Adrenal gland (tissue), 12 donors: Measurements from ENCODE around the gene VPS33A. TPM values are rescaled to one million over a fixed set of nuclear protein-coding genes. Genes with fewer than 3 reads are reported as not detected.
"Not testable (repeated sequence)": the region's sequence is repeated elsewhere in the genome, so short reads cannot be mapped to it uniquely, and the experiment has no call there.

Experiments used
- DNase-seq, 7 donors: peaks; one replicate each; pipeline ENCODE4 v3.0.0-alpha.2; 2019 to 2020
- H3K27ac ChIP-seq, 5 donors: fragments of 200-600 bp; sonication (generic) in 4 of 5; 1 replicate in 3 of 5; 2 replicates in 2 of 5; pipeline versions ENCODE4 v1.5.1 to v1.8.0; 2016 to 2020; ENCODE audit warnings: mild to moderate bottlenecking in 1 of 5
- H3K27me3 ChIP-seq: fragments of 200-600 bp; 2 replicates; pipeline ENCODE4 v1.8.0; 2021
- H3K36me3 ChIP-seq, 2 donors: fragments of 200-600 bp; replicated peaks in 1 of 2; 1 replicate in 1 of 2; 2 replicates in 1 of 2; pipeline versions ENCODE4 v1.5.1 to v1.8.0; 2018 to 2022
- H3K4me1 ChIP-seq, 2 donors: fragments of 200-600 bp; replicated peaks in 1 of 2; 1 replicate in 1 of 2; 2 replicates in 1 of 2; pipeline versions ENCODE4 v1.5.1 to v1.8.0; 2018 to 2021
- H3K4me3 ChIP-seq, 4 donors: fragments of 200-600 bp; sonication (generic) in 3 of 4; one replicate each; pipeline ENCODE4 v1.5.1; 2016 to 2018
- H3K9me3 ChIP-seq, 3 donors: fragments of 200-600 bp; sonication (generic) in 1 of 3; replicated peaks in 1 of 3; 1 replicate in 2 of 3; 2 replicates in 1 of 3; pipeline versions ENCODE4 v1.5.1 to v1.8.0; 2016 to 2021
- CTCF ChIP-seq, 6 experiments: fragments of 450-650 bp in 4 of 6; fragments of 200-600 bp in 2 of 6; sonication (generic) in 1 of 6; IDR thresholded peaks; 1 replicate in 5 of 6; 2 replicates in 1 of 6; pipeline versions ENCODE4 v1.5.1 to v1.8.0; 2016 to 2021; ENCODE audit warnings: antibody characterized with exemption in 6 of 6, mild to moderate bottlenecking in 2 of 6, moderate library complexity in 1 of 6
- POLR2A ChIP-seq, 2 donors: fragments of 450-650 bp; IDR thresholded peaks; one replicate each; pipeline ENCODE4 v1.6.1; 2017; ENCODE audit warnings: antibody characterized with exemption in 2 of 2, mild to moderate bottlenecking in 2 of 2, moderate library complexity in 1 of 2
- WGBS, 4 donors: extraction: QIAGEN DNeasy Blood & Tissue Kit in 2 of 4; methylation state at CpG; one replicate each; pipeline versions ENCODE4 v1.1.5 to v1.1.7; 2013 to 2017; 5-methylcytosine and 5-hydroxymethylcytosine counted together
- intact Hi-C, 2 donors: fragments of 100-400 bp; cut with DNase I; formaldehyde crosslinking; loops; one replicate each; pipeline versions ENCODE4 v1.14.1 to v1.15.0; 2022 to 2023
- polyA plus RNA-seq, 3 donors: library from polyadenylated mRNA; stranded (reverse); fragments of 200-250 nt in 2 of 3; fragments of 350-450 nt in 1 of 3; fragmentation: Illumina TruSeq in 1 of 3; extraction: RNeasy Lipid Tissue Mini Kit (QIAGEN cat#74804) in 1 of 3; gene quantifications; one replicate each; pipeline ENCODE4 v1.2.3, GENCODE V29; 2013 to 2014
- total RNA-seq, 9 donors: library from RNA; depleted of rRNA in 4 of 9; stranded (reverse); fragments of >200 nt in 4 of 9; fragments of 120-200 nt in 1 of 9; fragmentation: NEBNext Ultra II Directional in 1 of 9; extraction: Animal tissue kit (Norgen Biotek cat#: 25700) in 1 of 9; gene quantifications; one replicate each; pipeline versions ENCODE4 v1.1.0 to v1.2.4, GENCODE V29; 2013 to 2023
- donor health status: healthy with polysubstance abuse.
- donor health status: Bipolar disorder and iron deficiency.
- donor health status: DM: yes; HTN: yes; CAD: no.
- donor health status: DM: no; HTN: no; CAD: no.
- donor health status: DM: no; HTN: no; CAD: no.
- donor health status: DM: yes; HTN: yes; CAD: no.

Gene VPS33A
- total and polyA plus RNA-seq, 12 donors = 9.7 to 35.3 (median 22.2) TPM

- peaks cover 0 to 29% of the 10 kb centered on the region in 2 donors for H3K36me3 ChIP-seq
- peak overlapping the region in 3 of 4 donors; percentile 43 to 81 (median 78) for H3K4me3 ChIP-seq
- DNase-seq = no peak
- H3K27me3 ChIP-seq = no peaks in the 10 kb centered on the region
- WGBS, 4 donors = 12 to 31% (median 23%) methylated on average over 1 of the region's 1 CpG
- H3K9me3 ChIP-seq = no peaks in the 10 kb centered on the region
- intact Hi-C loops = no loop called here
- TF ChIP-seq CTCF (IDR thresholded peaks at IDR 0.05) (no peak), POLR2A (IDR thresholded peaks at IDR 0.05) (no peak)
- H3K27ac ChIP-seq = peak overlapping the region in 4 of 5 donors; percentile 75 to 95 (median 91)
- H3K4me1 ChIP-seq = peaks cover 5 to 19% of the 10 kb centered on the region in 2 donors
Measured at GRCh38 chr12:122265476-122265875, 818 bp downstream of the VPS33A start.

GRCh38 chr12:122260735-122261134 is 5.6 kb downstream of the VPS33A start:
- H3K4me3 ChIP-seq, H3K27ac ChIP-seq, intact Hi-C loops, H3K9me3 ChIP-seq, H3K27me3 ChIP-seq, DNase-seq: not testable (repeated sequence)
- WGBS, 4 donors = 84 to 98% (median 91%) methylated on average over 13 to 14 of the region's 14 CpGs
- Histone ChIP-seq H3K36me3 (peaks cover 0 to 65% of the 10 kb centered on the region in 2 donors), H3K4me1 (peaks cover 5 to 14% of the 10 kb centered on the region in 2 donors)

- H3K4me3 ChIP-seq, H3K4me1 ChIP-seq, intact Hi-C loops, H3K27me3 ChIP-seq, H3K9me3 ChIP-seq, H3K27ac ChIP-seq, DNase-seq: not testable (repeated sequence)
- WGBS, 4 donors = 88 to 92% (median 90%) methylated on average over 4 of the region's 4 CpGs
- H3K36me3 ChIP-seq = peaks cover 0 to 65% of the 10 kb centered on the region in 2 donors
Measured at GRCh38 chr12:122258939-122259338, 7.4 kb downstream of the VPS33A start.

GRCh38 chr12:122258462-122258861 is 7.8 kb downstream of the VPS33A start:
- H3K9me3 ChIP-seq, H3K27ac ChIP-seq, DNase-seq, H3K27me3 ChIP-seq, intact Hi-C loops, H3K4me3 ChIP-seq, H3K4me1 ChIP-seq: not testable (repeated sequence)
- peaks cover 0 to 63% of the 10 kb centered on the region in 2 donors for H3K36me3 ChIP-seq
- 91 to 98% (median 97%) methylated on average over 4 of the region's 4 CpGs for WGBS, 4 donors

- H3K4me3 ChIP-seq = no peak overlapping the region
- peak in 1 of 7 donors; percentile 34 for DNase-seq
- no peaks in the 10 kb centered on the region for H3K27me3 ChIP-seq
- intact Hi-C loops = no loop called here
- H3K27ac ChIP-seq = no peak overlapping the region
- no peaks in the 10 kb centered on the region for H3K9me3 ChIP-seq
- H3K4me1 ChIP-seq = no peaks in the 10 kb centered on the region
- peaks cover 0 to 28% of the 10 kb centered on the region in 2 donors for H3K36me3 ChIP-seq
- 92 to 96% (median 94%) methylated on average over 8 of the region's 8 CpGs for WGBS, 4 donors
- no peak for TF ChIP-seq POLR2A (IDR thresholded peaks at IDR 0.05)
- TF ChIP-seq CTCF (IDR thresholded peaks at IDR 0.05) = no peak
Measured at GRCh38 chr12:122250536-122250935, 15.8 kb downstream of the VPS33A start.

GRCh38 chr12:122250047-122250446 is 16.2 kb downstream of the VPS33A start:
- Histone ChIP-seq H3K27me3 (no peaks in the 10 kb centered on the region), H3K36me3 (peaks cover 0 to 28% of the 10 kb centered on the region in 2 donors), H3K9me3 (no peaks in the 10 kb centered on the region), H3K4me3 (no peak overlapping the region), H3K27ac (no peak overlapping the region), H3K4me1 (no peaks in the 10 kb centered on the region)
- peak in 1 of 7 donors; percentile 48 for DNase-seq
- WGBS, 4 donors = 93 to 96% (median 94%) methylated on average over 6 of the region's 6 CpGs
- TF ChIP-seq POLR2A (IDR thresholded peaks at IDR 0.05) (no peak), CTCF (IDR thresholded peaks at IDR 0.05) (no peak)
- intact Hi-C loops = no loop called here
